Liver (tissue), 3 donors: Measurements from ENCODE around the gene COL20A1.
"Not testable (repeated sequence)": the region's sequence is repeated elsewhere in the genome, so short reads cannot be mapped to it uniquely, and the experiment has no call there.

Experiments used
- GABPA ChIP-seq, 2 donors: IDR thresholded peaks in 1 of 2; conservative IDR thresholded peaks in 1 of 2; 2 replicates each; pipeline ENCODE4 v1.6.1; 2016; ENCODE audit warnings: antibody characterized with exemption in 2 of 2, mild to moderate bottlenecking in 1 of 2, moderate library complexity in 1 of 2
- HNF4G ChIP-seq: IDR thresholded peaks from 2 replicates; pipeline ENCODE4 v1.6.1; 2016; ENCODE audit warnings: antibody characterized with exemption
- RAD21 ChIP-seq, 2 donors: IDR thresholded peaks; 2 replicates each; pipeline ENCODE4 v1.6.1; 2016; ENCODE audit warnings: antibody characterized with exemption in 2 of 2, mild to moderate bottlenecking in 2 of 2
- TF ChIP-seq, protein P1 (sequence below): fragments of 150-350 bp; IDR thresholded peaks from 2 replicates; pipeline ENCODE4 v1.5.1; 2017; ENCODE audit warnings: improper control_type of control experiment, low read depth, low read length; ENCODE audit not compliant: missing input control
- donor health status: healthy.
- donor health status: healthy.

- TF ChIP-seq, protein P1, sequence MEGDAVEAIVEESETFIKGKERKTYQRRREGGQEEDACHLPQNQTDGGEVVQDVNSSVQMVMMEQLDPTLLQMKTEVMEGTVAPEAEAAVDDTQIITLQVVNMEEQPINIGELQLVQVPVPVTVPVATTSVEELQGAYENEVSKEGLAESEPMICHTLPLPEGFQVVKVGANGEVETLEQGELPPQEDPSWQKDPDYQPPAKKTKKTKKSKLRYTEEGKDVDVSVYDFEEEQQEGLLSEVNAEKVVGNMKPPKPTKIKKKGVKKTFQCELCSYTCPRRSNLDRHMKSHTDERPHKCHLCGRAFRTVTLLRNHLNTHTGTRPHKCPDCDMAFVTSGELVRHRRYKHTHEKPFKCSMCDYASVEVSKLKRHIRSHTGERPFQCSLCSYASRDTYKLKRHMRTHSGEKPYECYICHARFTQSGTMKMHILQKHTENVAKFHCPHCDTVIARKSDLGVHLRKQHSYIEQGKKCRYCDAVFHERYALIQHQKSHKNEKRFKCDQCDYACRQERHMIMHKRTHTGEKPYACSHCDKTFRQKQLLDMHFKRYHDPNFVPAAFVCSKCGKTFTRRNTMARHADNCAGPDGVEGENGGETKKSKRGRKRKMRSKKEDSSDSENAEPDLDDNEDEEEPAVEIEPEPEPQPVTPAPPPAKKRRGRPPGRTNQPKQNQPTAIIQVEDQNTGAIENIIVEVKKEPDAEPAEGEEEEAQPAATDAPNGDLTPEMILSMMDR, result not testable (repeated sequence)
- TF ChIP-seq GABPA (IDR thresholded peaks at IDR 0.05 in 1 of 2, conservative IDR thresholded peaks at IDR 0.05 in 1 of 2); RAD21 (IDR thresholded peaks at IDR 0.05); HNF4G: not testable (repeated sequence)
Observed at GRCh38 chr20:63340158-63340688, 47.2 kb downstream of the COL20A1 start.
